Measurements from ENCODE around the gene EPM2A. TPM values are rescaled to one million over a fixed set of nuclear protein-coding genes. Genes with fewer than 3 reads are reported as not detected.

Gene EPM2A
- total RNA-seq, 6 experiments from 2014 or later, result 4.7 to 8.7 (median 6.8) TPM

DNA sequence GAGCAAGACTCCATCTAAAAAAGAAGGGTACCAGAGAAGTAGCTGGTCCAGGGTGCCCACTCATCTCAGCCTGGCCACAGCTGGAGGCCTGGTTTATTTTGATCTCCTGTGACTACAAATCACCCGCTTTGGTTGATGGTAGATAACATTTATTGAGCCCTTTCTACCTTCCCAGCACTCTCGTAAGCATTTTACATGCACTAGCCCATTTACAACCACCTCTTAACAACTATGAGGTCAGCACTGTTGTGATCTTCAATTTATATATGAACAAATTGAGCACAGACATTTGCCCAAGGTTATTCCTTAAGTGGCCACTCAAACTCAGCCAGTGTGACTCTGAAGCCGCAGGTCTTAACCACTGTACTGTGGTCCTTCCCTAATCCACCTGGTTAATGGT lies 104.7 kb downstream of the EPM2A start:
- 95% methylated on average over 2 of the region's 3 CpGs for WGBS (ENCODE audit: insufficient coverage, low coverage, low lambda C conversion rate, missing lambda C conversion rate)
- H3K4me1 ChIP-seq, result no peaks in the 10 kb centered on the region
- no peaks in the 10 kb centered on the region for H3K9me3 ChIP-seq
- H3K27me3 ChIP-seq, result no peaks in the 10 kb centered on the region
- intact Hi-C loops (cut with DNase I), result no loop called here
- ATAC-seq (no peak), DNase-seq (no peak)
- TF ChIP-seq POLR2A (IDR thresholded peaks at IDR 0.05), result no peak
- TF ChIP-seq, protein P1, sequence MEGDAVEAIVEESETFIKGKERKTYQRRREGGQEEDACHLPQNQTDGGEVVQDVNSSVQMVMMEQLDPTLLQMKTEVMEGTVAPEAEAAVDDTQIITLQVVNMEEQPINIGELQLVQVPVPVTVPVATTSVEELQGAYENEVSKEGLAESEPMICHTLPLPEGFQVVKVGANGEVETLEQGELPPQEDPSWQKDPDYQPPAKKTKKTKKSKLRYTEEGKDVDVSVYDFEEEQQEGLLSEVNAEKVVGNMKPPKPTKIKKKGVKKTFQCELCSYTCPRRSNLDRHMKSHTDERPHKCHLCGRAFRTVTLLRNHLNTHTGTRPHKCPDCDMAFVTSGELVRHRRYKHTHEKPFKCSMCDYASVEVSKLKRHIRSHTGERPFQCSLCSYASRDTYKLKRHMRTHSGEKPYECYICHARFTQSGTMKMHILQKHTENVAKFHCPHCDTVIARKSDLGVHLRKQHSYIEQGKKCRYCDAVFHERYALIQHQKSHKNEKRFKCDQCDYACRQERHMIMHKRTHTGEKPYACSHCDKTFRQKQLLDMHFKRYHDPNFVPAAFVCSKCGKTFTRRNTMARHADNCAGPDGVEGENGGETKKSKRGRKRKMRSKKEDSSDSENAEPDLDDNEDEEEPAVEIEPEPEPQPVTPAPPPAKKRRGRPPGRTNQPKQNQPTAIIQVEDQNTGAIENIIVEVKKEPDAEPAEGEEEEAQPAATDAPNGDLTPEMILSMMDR (IDR thresholded peaks at IDR 0.05), result no peak
- H3K36me3 ChIP-seq, result no peaks in the 10 kb centered on the region
- no peak overlapping the region for H3K4me3 ChIP-seq
- no peak overlapping the region for H3K27ac ChIP-seq

DNA sequence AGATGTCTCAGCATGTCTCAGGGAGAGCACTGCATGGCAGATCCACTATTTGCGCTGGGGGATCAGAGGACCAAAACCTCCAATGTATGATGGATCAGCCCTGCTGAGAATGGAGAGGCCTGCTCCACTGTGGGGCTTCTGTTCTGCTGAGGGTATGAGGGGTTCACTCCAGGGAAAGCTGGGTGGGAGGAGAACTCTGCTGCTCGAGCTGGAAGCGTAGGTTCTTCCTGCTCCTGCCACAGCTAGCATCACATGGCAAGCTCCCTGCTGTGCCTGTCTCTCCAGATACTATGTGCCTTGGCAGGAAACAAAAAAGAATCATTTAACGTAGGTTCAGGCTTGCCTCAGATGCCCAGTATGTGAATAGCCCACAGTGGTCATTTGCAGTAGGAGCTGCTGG lies 105.8 kb downstream of the EPM2A start:
- H3K27me3 ChIP-seq, result no peaks in the 10 kb centered on the region
- DNase-seq (no peak), ATAC-seq (no peak)
- intact Hi-C loops (cut with DNase I), result no loop called here
- WGBS (ENCODE audit: insufficient coverage, low coverage, low lambda C conversion rate, missing lambda C conversion rate), result no CpG with 5 or more reads among the region's 4 CpGs
- no peak overlapping the region for H3K4me3 ChIP-seq
- no peaks in the 10 kb centered on the region for H3K4me1 ChIP-seq
- H3K27ac ChIP-seq, result no peak overlapping the region
- TF ChIP-seq POLR2A (IDR thresholded peaks at IDR 0.05), result no peak
- TF ChIP-seq, protein P1 (IDR thresholded peaks at IDR 0.05), result no peak
- no peaks in the 10 kb centered on the region for H3K36me3 ChIP-seq
- H3K9me3 ChIP-seq, result no peaks in the 10 kb centered on the region

DNA sequence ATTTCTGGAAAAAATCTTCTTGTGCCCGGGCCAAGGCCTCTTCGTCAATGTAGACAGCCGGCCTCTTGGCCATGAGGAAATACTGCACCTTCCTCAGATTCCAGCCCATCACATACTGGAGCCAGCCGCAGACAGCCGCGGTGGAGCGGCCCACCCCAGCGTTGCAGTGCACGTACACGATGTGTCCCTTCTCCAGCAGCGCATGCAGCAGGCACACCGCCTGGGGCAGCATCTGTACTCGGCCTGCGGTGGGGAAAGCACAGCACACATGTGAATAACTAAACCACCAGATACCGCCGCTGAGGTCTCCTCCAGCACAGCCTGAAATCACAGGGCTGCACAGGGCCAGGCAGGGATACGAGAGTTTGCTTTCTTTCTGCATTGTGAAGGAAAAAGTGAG lies 107.9 kb downstream of the EPM2A start:
- intact Hi-C loops (cut with DNase I), result no loop called here
- no peak for ATAC-seq
- Histone ChIP-seq H3K27ac (no peak overlapping the region), H3K4me1 (no peaks in the 10 kb centered on the region), H3K4me3 (no peak overlapping the region), H3K9me3 (no peaks in the 10 kb centered on the region), H3K36me3 (no peaks in the 10 kb centered on the region), H3K27me3 (no peaks in the 10 kb centered on the region)
- 100% methylated on average over 3 of the region's 17 CpGs for WGBS (ENCODE audit: insufficient coverage, low coverage, low lambda C conversion rate, missing lambda C conversion rate)
- DNase-seq, result no peak
- TF ChIP-seq POLR2A (IDR thresholded peaks at IDR 0.05), result no peak
- TF ChIP-seq, protein P1 (IDR thresholded peaks at IDR 0.05), result no peak

DNA sequence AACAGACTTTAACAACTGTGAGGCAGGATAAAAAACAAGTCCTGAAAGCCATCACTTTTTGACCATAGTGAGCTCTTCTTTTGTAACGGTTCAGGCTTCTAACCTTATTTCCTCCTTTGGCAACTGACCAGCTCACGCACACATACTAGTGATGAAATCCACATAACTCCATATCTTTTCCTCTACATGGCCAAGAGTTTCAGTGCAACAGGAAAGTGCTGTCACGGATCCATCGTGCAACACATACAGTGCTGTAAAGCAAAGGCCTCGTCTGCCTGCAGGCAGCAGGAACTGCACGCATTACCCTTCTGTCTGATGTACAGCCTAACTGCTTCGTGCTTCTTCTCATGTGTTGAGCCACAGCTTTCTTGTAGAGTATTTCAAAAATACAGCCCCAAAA lies 108.5 kb downstream of the EPM2A start:
- WGBS (ENCODE audit: insufficient coverage, low coverage, low lambda C conversion rate, missing lambda C conversion rate), result 70% methylated on average over 7 of the region's 7 CpGs
- TF ChIP-seq, protein P1 (IDR thresholded peaks at IDR 0.05), result no peak
- TF ChIP-seq POLR2A (IDR thresholded peaks at IDR 0.05), result no peak

DNA sequence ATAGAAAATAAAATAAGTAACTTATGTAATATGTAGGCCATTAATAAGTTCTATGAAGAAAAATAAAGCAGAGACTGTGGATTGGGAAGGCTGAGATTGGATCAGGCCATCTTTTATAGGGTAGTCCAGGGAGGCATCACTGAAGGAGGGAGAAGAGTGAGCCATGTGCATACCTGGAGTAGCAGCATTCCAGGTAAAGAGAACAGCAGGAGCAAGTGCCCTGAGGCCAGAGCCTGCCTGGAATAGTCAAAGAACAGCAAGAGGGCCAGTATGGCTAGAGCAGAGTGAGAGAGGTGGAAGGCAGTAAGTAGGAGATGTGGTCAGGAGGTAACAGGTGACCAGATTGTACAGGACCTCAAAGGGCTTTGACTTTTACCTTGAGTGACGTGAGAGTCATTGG lies 112.1 kb downstream of the EPM2A start:
- intact Hi-C loops (cut with DNase I), result no loop called here
- 100% methylated on average over 1 of the region's 1 CpG for WGBS (ENCODE audit: insufficient coverage, low coverage, low lambda C conversion rate, missing lambda C conversion rate)
- Histone ChIP-seq H3K27ac (no peak overlapping the region), H3K4me1 (no peaks in the 10 kb centered on the region), H3K36me3 (no peaks in the 10 kb centered on the region), H3K4me3 (no peak overlapping the region), H3K27me3 (no peaks in the 10 kb centered on the region), H3K9me3 (no peaks in the 10 kb centered on the region)
- TF ChIP-seq, protein P1 (IDR thresholded peaks at IDR 0.05), result no peak
- no peak for TF ChIP-seq POLR2A (IDR thresholded peaks at IDR 0.05)
- ATAC-seq (no peak), DNase-seq (no peak)

More for the DNA sequence above, 108.5 kb downstream of the EPM2A start:
- no peak for DNase-seq
- no peak overlapping the region for H3K27ac ChIP-seq
- peak in 1 of 4 donors; percentile 34 for ATAC-seq
- H3K4me1 ChIP-seq, result no peaks in the 10 kb centered on the region
- no peaks in the 10 kb centered on the region for H3K9me3 ChIP-seq
- no peaks in the 10 kb centered on the region for H3K36me3 ChIP-seq
- H3K4me3 ChIP-seq, result no peak overlapping the region
- no peaks in the 10 kb centered on the region for H3K27me3 ChIP-seq
- intact Hi-C loops (cut with DNase I), result no loop called here

Measured in right lobe of liver (tissue), 6 donors.